Measurements from ENCODE around the gene RFX1.
"Not testable (repeated sequence)": the region's sequence is repeated elsewhere in the genome, so short reads cannot be mapped to it uniquely, and the experiment has no call there.

Gene RFX1

GRCh38 chr19:13971868-13972267 is 34.3 kb downstream of the RFX1 start:
- not testable (repeated sequence) for H3K27ac Mint-ChIP-seq; H3K4me3 Mint-ChIP-seq; H3K27me3 Mint-ChIP-seq (ENCODE audit: low read depth); DNase-seq (ENCODE audit: low spot score); H3K9me3 Mint-ChIP-seq; H3K4me1 Mint-ChIP-seq (ENCODE audit: low read depth)
- H3K36me3 Mint-ChIP-seq (ENCODE audit: low read depth): peaks cover 17% of the 10 kb centered on the region

- no peak overlapping the region for H3K27ac Mint-ChIP-seq
- no peak for DNase-seq (ENCODE audit: low spot score)
- H3K36me3 Mint-ChIP-seq (ENCODE audit: low read depth): peaks cover 18% of the 10 kb centered on the region
- H3K9me3 Mint-ChIP-seq: no peaks in the 10 kb centered on the region
- no peak overlapping the region for H3K4me3 Mint-ChIP-seq
- no peaks in the 10 kb centered on the region for H3K27me3 Mint-ChIP-seq (ENCODE audit: low read depth)
- H3K4me1 Mint-ChIP-seq (ENCODE audit: low read depth): peaks cover 7% of the 10 kb centered on the region
Observed at GRCh38 chr19:13969897-13970296, 36.2 kb downstream of the RFX1 start.

- Mint-ChIP-seq H3K9me3 (no peaks in the 10 kb centered on the region), H3K27me3 (ENCODE audit: low read depth) (no peaks in the 10 kb centered on the region), H3K36me3 (ENCODE audit: low read depth) (peaks cover 16% of the 10 kb centered on the region), H3K4me3 (no peak overlapping the region), H3K27ac (no peak overlapping the region), H3K4me1 (ENCODE audit: low read depth) (peaks cover 2% of the 10 kb centered on the region)
- DNase-seq (ENCODE audit: low spot score): no peak
Observed at GRCh38 chr19:13968999-13969398, 37.1 kb downstream of the RFX1 start.

GRCh38 chr19:13968383-13968935 is 37.7 kb downstream of the RFX1 start:
- no peak overlapping the region for H3K27ac Mint-ChIP-seq
- no peaks in the 10 kb centered on the region for H3K9me3 Mint-ChIP-seq
- no peak for DNase-seq (ENCODE audit: low spot score)
- no peaks in the 10 kb centered on the region for H3K4me1 Mint-ChIP-seq (ENCODE audit: low read depth)
- H3K4me3 Mint-ChIP-seq: no peak overlapping the region
- no peaks in the 10 kb centered on the region for H3K27me3 Mint-ChIP-seq (ENCODE audit: low read depth)
- H3K36me3 Mint-ChIP-seq (ENCODE audit: low read depth): peaks cover 15% of the 10 kb centered on the region

DNA sequence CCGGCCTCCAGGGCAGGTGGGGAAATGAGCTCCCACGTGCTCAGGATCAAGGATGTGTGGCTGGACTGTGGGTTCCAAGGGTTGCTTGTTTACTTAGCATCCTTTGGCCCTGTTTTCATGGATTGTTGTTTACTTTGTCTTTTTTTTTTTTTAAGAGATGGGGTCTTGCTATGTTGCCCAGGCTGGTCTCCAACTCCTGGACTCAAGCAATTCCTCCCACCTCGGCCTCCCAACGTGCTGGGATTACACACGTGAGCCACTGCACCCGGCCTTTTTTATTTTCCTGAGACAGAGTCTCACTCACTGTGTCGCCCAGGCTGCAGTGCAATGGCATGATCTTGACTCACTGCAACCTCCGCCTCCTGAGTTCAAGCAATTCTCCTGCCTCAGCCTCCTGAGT is 38.9 kb downstream of the RFX1 start:
- H3K4me1 Mint-ChIP-seq (ENCODE audit: low read depth); H3K27ac Mint-ChIP-seq; H3K4me3 Mint-ChIP-seq; H3K9me3 Mint-ChIP-seq; H3K27me3 Mint-ChIP-seq (ENCODE audit: low read depth); DNase-seq (ENCODE audit: low spot score): not testable (repeated sequence)
- H3K36me3 Mint-ChIP-seq (ENCODE audit: low read depth): peaks cover 12% of the 10 kb centered on the region

GRCh38 chr19:13966684-13967128 is 39.4 kb downstream of the RFX1 start:
- Mint-ChIP-seq H3K4me1 (ENCODE audit: low read depth) (no peaks in the 10 kb centered on the region), H3K27ac (no peak overlapping the region), H3K36me3 (ENCODE audit: low read depth) (peaks cover 13% of the 10 kb centered on the region), H3K27me3 (ENCODE audit: low read depth) (no peaks in the 10 kb centered on the region), H3K9me3 (no peaks in the 10 kb centered on the region), H3K4me3 (no peak overlapping the region)
- no peak for DNase-seq (ENCODE audit: low spot score)

DNA sequence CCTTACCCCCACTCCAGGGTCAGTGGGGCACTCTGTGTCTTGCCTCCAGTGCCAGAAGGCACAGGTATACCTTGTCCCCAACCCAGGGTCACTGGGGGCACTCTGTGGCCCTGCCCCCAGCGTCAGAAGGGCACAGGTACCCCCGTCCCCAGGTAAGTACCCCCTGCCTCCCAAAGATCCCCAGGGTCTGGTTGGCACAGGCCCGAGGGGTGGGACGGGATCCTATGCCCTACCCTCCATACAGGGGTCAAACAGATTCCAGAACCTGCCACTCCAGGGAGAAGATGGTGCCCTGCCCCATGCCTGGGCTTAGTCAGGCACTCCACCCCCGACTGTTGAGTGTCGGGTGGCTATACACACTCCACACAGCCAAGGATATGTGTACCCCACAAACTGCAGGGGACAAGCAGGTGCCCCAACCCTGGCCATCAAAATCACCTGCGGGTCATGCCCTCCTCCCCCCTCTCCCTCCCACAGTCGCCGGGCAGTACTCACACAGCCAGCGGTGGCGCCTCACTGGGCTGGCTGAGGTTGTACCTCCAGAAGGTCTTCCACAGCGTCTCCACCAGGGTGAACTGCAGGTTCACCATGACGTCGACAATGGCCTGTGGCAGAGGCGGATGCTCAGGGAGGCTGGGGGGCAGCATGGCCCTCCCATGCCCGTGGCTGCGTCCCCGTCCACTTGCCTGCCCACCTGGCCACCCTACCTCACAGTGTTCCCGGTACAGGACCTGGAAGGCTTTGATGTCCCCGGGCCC is 40.0 kb downstream of the RFX1 start:
- H3K27me3 Mint-ChIP-seq (ENCODE audit: low read depth): no peaks in the 10 kb centered on the region
- H3K9me3 Mint-ChIP-seq: no peaks in the 10 kb centered on the region
- DNase-seq (ENCODE audit: low spot score): no peak
- H3K27ac Mint-ChIP-seq: no peak overlapping the region
- H3K4me3 Mint-ChIP-seq: no peak overlapping the region
- H3K4me1 Mint-ChIP-seq (ENCODE audit: low read depth): no peaks in the 10 kb centered on the region
- peaks cover 18% of the 10 kb centered on the region for H3K36me3 Mint-ChIP-seq (ENCODE audit: low read depth)

- peaks cover 22% of the 10 kb centered on the region for H3K36me3 Mint-ChIP-seq (ENCODE audit: low read depth)
- H3K9me3 Mint-ChIP-seq: no peaks in the 10 kb centered on the region
- no peaks in the 10 kb centered on the region for H3K4me1 Mint-ChIP-seq (ENCODE audit: low read depth)
- no peaks in the 10 kb centered on the region for H3K27me3 Mint-ChIP-seq (ENCODE audit: low read depth)
- DNase-seq (ENCODE audit: low spot score): no peak
- H3K4me3 Mint-ChIP-seq: no peak overlapping the region
- no peak overlapping the region for H3K27ac Mint-ChIP-seq
Observed at GRCh38 chr19:13965377-13965896, 40.7 kb downstream of the RFX1 start.

GRCh38 chr19:13964776-13965175 is 41.3 kb downstream of the RFX1 start:
- H3K9me3 Mint-ChIP-seq: no peaks in the 10 kb centered on the region
- H3K27me3 Mint-ChIP-seq (ENCODE audit: low read depth): no peaks in the 10 kb centered on the region
- H3K27ac Mint-ChIP-seq: no peak overlapping the region
- H3K36me3 Mint-ChIP-seq (ENCODE audit: low read depth): peaks cover 27% of the 10 kb centered on the region
- H3K4me1 Mint-ChIP-seq (ENCODE audit: low read depth): no peaks in the 10 kb centered on the region
- DNase-seq (ENCODE audit: low spot score): no peak
- no peak overlapping the region for H3K4me3 Mint-ChIP-seq

DNA sequence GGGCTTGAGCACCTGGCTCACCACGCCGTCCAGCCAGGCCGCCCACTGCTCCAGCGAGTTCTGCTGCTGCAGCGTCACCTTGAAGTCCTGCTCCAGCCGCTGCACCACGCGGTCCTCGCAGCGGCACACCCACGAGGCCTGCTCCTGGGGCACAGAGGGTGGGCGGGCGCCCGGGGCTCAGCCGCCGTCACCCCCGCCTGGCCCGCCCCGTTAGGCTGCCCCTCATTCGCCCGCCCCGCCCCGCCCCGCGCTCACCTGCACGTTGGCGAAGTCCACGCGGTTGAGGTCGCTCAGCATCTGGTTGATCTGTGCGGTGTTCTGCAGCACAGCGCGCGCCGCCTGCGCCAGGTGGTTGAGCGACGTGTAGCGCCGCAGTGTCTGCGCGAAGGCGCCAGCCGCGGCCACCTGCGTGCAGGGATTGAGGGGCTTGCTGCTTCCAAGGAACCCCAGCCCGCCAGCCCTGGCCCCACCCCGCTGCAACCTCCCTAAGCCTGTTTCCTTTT is 42.5 kb downstream of the RFX1 start:
- H3K36me3 Mint-ChIP-seq (ENCODE audit: low read depth): peaks cover 22% of the 10 kb centered on the region
- H3K4me1 Mint-ChIP-seq (ENCODE audit: low read depth): no peaks in the 10 kb centered on the region
- DNase-seq (ENCODE audit: low spot score): no peak
- no peaks in the 10 kb centered on the region for H3K27me3 Mint-ChIP-seq (ENCODE audit: low read depth)
- no peak overlapping the region for H3K27ac Mint-ChIP-seq
- H3K9me3 Mint-ChIP-seq: no peaks in the 10 kb centered on the region
- H3K4me3 Mint-ChIP-seq: no peak overlapping the region

- no peak for DNase-seq (ENCODE audit: low spot score)
- no peaks in the 10 kb centered on the region for H3K27me3 Mint-ChIP-seq (ENCODE audit: low read depth)
- no peaks in the 10 kb centered on the region for H3K4me1 Mint-ChIP-seq (ENCODE audit: low read depth)
- H3K4me3 Mint-ChIP-seq: no peak overlapping the region
- H3K36me3 Mint-ChIP-seq (ENCODE audit: low read depth): peaks cover 23% of the 10 kb centered on the region
- no peaks in the 10 kb centered on the region for H3K9me3 Mint-ChIP-seq
- no peak overlapping the region for H3K27ac Mint-ChIP-seq
Observed at GRCh38 chr19:13962699-13963602, 43.2 kb downstream of the RFX1 start.

DNA sequence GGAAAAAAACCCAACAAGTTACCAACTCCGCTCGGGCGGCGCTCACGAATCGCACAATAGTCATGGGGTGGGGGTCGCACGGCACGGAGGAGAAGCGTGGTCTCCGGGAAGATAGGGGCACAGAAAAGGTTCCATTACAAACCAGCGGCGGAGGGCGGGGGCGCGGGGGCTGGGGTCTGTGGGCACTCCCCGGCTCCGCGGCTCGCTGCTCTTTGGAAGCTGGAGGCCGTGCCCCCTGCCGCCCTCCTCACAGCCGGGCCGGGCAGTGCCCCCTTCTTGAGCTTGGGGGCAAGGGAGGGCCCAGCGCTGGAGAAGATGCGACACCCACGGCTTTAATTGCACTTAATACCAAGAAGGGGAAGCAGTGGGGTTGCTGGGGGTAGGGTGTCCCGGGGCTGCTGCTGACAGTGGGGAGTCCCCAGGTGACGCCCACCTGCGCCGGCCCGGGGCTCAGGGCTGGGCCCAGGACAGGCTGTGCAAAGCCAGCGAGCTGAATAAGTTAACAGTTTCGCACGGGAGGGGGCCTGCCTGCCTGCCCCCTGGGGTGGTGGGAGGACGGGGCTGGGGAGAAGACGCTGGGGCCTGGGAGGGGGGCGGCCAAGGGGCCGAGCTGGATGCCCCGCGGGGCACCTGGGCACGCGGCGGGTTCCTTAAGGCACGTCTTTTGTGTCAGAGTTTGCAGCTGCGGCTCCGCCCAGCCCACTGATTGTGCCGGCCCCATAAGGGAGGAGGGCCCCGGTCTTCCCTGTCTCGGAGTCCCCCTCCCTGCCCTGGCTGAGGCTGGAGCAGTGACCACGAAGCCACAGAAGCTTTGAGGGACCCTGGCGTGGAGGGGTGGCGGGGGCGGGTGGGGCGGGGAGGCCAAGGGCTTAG is 44.1 kb downstream of the RFX1 start:
- Mint-ChIP-seq H3K27me3 (ENCODE audit: low read depth) (no peaks in the 10 kb centered on the region), H3K27ac (no peak overlapping the region), H3K4me3 (no peak overlapping the region), H3K9me3 (no peaks in the 10 kb centered on the region), H3K4me1 (ENCODE audit: low read depth) (no peaks in the 10 kb centered on the region), H3K36me3 (ENCODE audit: low read depth) (peaks cover 28% of the 10 kb centered on the region)
- DNase-seq (ENCODE audit: low spot score): no peak
